Nephron (organoid): ENCODE results near the gene DCTN3.
A peak's percentile ranks its signal among the peaks of the same experiment; 100 is the strongest.

Experiments
- H3K27ac Mint-ChIP-seq, 3 experiments: 2 replicates each; pipeline ENCODE4 v1.8.0; 2020; ENCODE audit warnings: mixed read lengths in 3 of 3, mild to moderate bottlenecking in 2 of 3, moderate library complexity in 1 of 3
- H3K27me3 Mint-ChIP-seq: 2 replicates; pipeline ENCODE4 v1.8.0; 2021; ENCODE audit warnings: low read depth, mild to moderate bottlenecking, moderate library complexity, mixed read lengths
- H3K36me3 Mint-ChIP-seq: 2 replicates; pipeline ENCODE4 v1.8.0; 2020; ENCODE audit warnings: low read depth, mixed read lengths
- H3K4me1 Mint-ChIP-seq: 2 replicates; pipeline ENCODE4 v1.8.0; 2020; ENCODE audit warnings: mixed read lengths
- H3K4me3 Mint-ChIP-seq, 3 experiments: 2 replicates each; pipeline ENCODE4 v1.8.0; 2020; ENCODE audit warnings: mild to moderate bottlenecking in 3 of 3, mixed read lengths in 3 of 3, moderate library complexity in 2 of 3
- H3K9me3 Mint-ChIP-seq: 2 replicates; pipeline ENCODE4 v1.8.0; 2020; ENCODE audit warnings: mixed read lengths
- CTCF ChIP-seq, 3 experiments: fragments of 200-600 bp; sonication (generic); IDR thresholded peaks; one replicate each; pipeline ENCODE4 v1.5.0; 2021; ENCODE audit warnings: antibody characterized with exemption in 3 of 3; ENCODE audit not compliant: unreplicated experiment in 3 of 3

DCTN3 gene

GRCh38 chr9:34591917-34592866, 28.1 kb downstream of the DCTN3 start:
- H3K9me3 Mint-ChIP-seq = no peaks in the 10 kb centered on the region
- peaks cover 30% of the 10 kb centered on the region for H3K4me1 Mint-ChIP-seq
- no peak overlapping the region for H3K27ac Mint-ChIP-seq
- TF ChIP-seq CTCF (IDR thresholded peaks at IDR 0.05; ENCODE audit: unreplicated experiment in 3 of 3) = peak in 1 of 3 experiments; percentile 33
- H3K36me3 Mint-ChIP-seq = no peaks in the 10 kb centered on the region
- peak overlapping the region; percentile 33 to 92 (median 75) for H3K4me3 Mint-ChIP-seq
- H3K27me3 Mint-ChIP-seq = peaks cover 76% of the 10 kb centered on the region

- peak; percentile 83 to 95 (median 95) for TF ChIP-seq CTCF (IDR thresholded peaks at IDR 0.05; ENCODE audit: unreplicated experiment in 3 of 3)
Observed at GRCh38 chr9:34591248-34591916, 28.9 kb downstream of the DCTN3 start.

GRCh38 chr9:34590381-34591247, 29.7 kb downstream of the DCTN3 start:
- H3K4me3 Mint-ChIP-seq = peak overlapping the region; percentile 87 to 92 (median 87)
- no peaks in the 10 kb centered on the region for H3K36me3 Mint-ChIP-seq

More at GRCh38 chr9:34591248-34591916, 28.9 kb downstream of the DCTN3 start:
- H3K4me3 Mint-ChIP-seq = peak overlapping the region; percentile 87 to 92 (median 87)
- no peak overlapping the region for H3K27ac Mint-ChIP-seq
- H3K4me1 Mint-ChIP-seq = peaks cover 38% of the 10 kb centered on the region
- H3K36me3 Mint-ChIP-seq = no peaks in the 10 kb centered on the region
- H3K27me3 Mint-ChIP-seq = peaks cover 83% of the 10 kb centered on the region
- H3K9me3 Mint-ChIP-seq = no peaks in the 10 kb centered on the region

GRCh38 chr9:34589636-34590380, 30.5 kb downstream of the DCTN3 start, which contains the start of gene CNTFR:
CNTFR (minus strand) TSS chr9:34589724; CDS start chr9:34568981, 20,743 bp downstream.
- TF ChIP-seq CTCF (IDR thresholded peaks at IDR 0.05; ENCODE audit: unreplicated experiment in 3 of 3) = no peak
- Mint-ChIP-seq H3K9me3 (no peaks in the 10 kb centered on the region), H3K36me3 (no peaks in the 10 kb centered on the region), H3K27ac (peak within 1 kb of the TSS; percentile 35 to 77 (median 72)), H3K4me1 (peaks cover 50% of the 10 kb centered on the region), H3K4me3 (peak within 1 kb of the TSS; percentile 88 to 92 (median 92)), H3K27me3 (peaks cover 84% of the 10 kb centered on the region)

More at GRCh38 chr9:34590381-34591247, 29.7 kb downstream of the DCTN3 start:
- TF ChIP-seq CTCF (IDR thresholded peaks at IDR 0.05; ENCODE audit: unreplicated experiment in 3 of 3) = no peak
- Mint-ChIP-seq H3K27ac (peak overlapping the region; percentile 35 to 77 (median 72)), H3K4me1 (peaks cover 46% of the 10 kb centered on the region), H3K9me3 (no peaks in the 10 kb centered on the region), H3K27me3 (peaks cover 86% of the 10 kb centered on the region)
